Anterior cingulate cortex (tissue), 58 donors: ENCODE measurements around the gene DEGS2.

Experiments used
- DNase-seq, 58 donors: peaks; one replicate each; lab custom pipeline; 2025; lab: John Stamatoyannopoulos, UW

The DEGS2 gene

GRCh38 chr14:100117633-100118395 is 41.6 kb downstream of the DEGS2 start:
- DNase-seq = no peak

GRCh38 chr14:100117026-100117425 is 42.4 kb downstream of the DEGS2 start:
- DNase-seq = no peak

GRCh38 chr14:100116134-100116533 is 43.3 kb downstream of the DEGS2 start:
- no peak for DNase-seq

- peak in 23 of 58 donors; percentile 20 to 89 (median 53) for DNase-seq
Measured at GRCh38 chr14:100115726-100116125, 43.7 kb downstream of the DEGS2 start.

GRCh38 chr14:100115236-100115635 is 44.2 kb downstream of the DEGS2 start:
- DNase-seq = peak in 2 of 58 donors; percentile 54 to 67

GRCh38 chr14:100114109-100114765 is 45.2 kb downstream of the DEGS2 start:
- no peak for DNase-seq

- no peak for DNase-seq
Measured at GRCh38 chr14:100111931-100112704, 47.3 kb downstream of the DEGS2 start.

GRCh38 chr14:100110816-100111215 is 48.6 kb downstream of the DEGS2 start:
- no peak for DNase-seq

GRCh38 chr14:100109594-100109955 is 49.9 kb downstream of the DEGS2 start:
- DNase-seq = no peak

- no peak for DNase-seq
Measured at GRCh38 chr14:100108840-100109593, 50.4 kb downstream of the DEGS2 start.

- DNase-seq = peak in 47 of 58 donors; percentile 17 to 84 (median 62)
Measured at GRCh38 chr14:100108042-100108825, 51.2 kb downstream of the DEGS2 start.

- no peak for DNase-seq
Measured at GRCh38 chr14:100107236-100107635, 52.2 kb downstream of the DEGS2 start.

- no peak for DNase-seq
Measured at GRCh38 chr14:100106250-100107112, 53.0 kb downstream of the DEGS2 start.

- DNase-seq = no peak
Measured at GRCh38 chr14:100105357-100106169, 53.9 kb downstream of the DEGS2 start.

- no peak for DNase-seq
Measured at GRCh38 chr14:100104523-100105300, 54.7 kb downstream of the DEGS2 start.

- no peak for DNase-seq
Measured at GRCh38 chr14:100104006-100104352, 55.5 kb downstream of the DEGS2 start.
